SU-DHL-6 (cell line): ENCODE measurements around the gene LAMA3.

ENCODE experiments used
- EZH2phosphoT487 ChIP-seq: fragments of 200-600 bp; sonication (generic), shearing (Covaris generic); conservative IDR thresholded peaks from 2 replicates; pipeline ENCODE4 v1.6.1; 2018; ENCODE audit warnings: mild to moderate bottlenecking, antibody characterized with exemption, low read length, moderate library complexity, mixed read lengths
- TF ChIP-seq, protein P1 (sequence below): fragments of 200-600 bp; sonication (generic); IDR thresholded peaks from one replicate; pipeline ENCODE4 v1.5.1; 2017; ENCODE audit warnings: antibody characterized with exemption, mild to moderate bottlenecking, low read length, moderate library complexity; ENCODE audit not compliant: insufficient read depth, poor library complexity, severe bottlenecking

DNA sequence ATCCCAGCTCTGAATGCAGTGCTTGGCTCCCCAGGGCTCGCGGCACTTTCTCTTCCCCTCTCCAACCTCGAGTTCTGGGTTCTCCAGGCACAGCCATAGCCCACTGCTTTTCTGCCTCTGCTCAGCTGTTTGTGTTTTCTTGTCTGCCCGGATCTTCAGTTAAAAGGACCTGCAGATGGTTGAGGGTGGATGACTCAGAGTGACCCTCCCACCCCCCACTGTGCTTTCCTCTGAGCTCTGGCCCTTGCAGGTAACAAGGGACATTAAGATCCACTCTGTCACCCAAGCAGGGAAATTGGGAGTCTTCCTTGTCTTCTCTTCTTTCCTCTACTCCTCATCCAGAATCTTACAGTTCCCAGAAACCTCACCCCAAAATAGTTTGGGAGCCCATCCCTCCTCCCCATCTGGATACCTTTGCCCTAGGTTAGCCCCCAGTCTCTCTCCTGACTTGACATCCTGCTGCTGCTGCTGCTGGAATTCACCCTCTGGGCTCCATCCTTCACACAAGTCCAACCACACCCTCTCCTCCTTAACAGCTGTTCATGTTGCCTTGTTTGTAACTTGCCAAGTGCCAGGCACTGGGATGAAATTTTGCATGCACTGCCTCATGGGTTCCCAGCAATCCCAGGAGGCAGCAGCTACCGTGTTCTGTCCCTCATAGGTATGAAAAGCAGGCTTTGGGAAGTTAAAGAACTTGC lies 167.4 kb downstream of the LAMA3 start:
- TF ChIP-seq, protein P1, sequence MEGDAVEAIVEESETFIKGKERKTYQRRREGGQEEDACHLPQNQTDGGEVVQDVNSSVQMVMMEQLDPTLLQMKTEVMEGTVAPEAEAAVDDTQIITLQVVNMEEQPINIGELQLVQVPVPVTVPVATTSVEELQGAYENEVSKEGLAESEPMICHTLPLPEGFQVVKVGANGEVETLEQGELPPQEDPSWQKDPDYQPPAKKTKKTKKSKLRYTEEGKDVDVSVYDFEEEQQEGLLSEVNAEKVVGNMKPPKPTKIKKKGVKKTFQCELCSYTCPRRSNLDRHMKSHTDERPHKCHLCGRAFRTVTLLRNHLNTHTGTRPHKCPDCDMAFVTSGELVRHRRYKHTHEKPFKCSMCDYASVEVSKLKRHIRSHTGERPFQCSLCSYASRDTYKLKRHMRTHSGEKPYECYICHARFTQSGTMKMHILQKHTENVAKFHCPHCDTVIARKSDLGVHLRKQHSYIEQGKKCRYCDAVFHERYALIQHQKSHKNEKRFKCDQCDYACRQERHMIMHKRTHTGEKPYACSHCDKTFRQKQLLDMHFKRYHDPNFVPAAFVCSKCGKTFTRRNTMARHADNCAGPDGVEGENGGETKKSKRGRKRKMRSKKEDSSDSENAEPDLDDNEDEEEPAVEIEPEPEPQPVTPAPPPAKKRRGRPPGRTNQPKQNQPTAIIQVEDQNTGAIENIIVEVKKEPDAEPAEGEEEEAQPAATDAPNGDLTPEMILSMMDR = no peak
- TF ChIP-seq EZH2phosphoT487 = no peak
